SK-N-SH (cell line): ENCODE data around the gene IQCK. TPM values are rescaled to one million over a fixed set of nuclear protein-coding genes. Genes with fewer than 3 reads are reported as not detected.

ENCODE experiments used
- CTCF ChIA-PET: fragments of 300-600, 350-600 bp; formaldehyde crosslinking; extraction: SDS; loops from one replicate; lab custom pipeline; 2021; lab: Yijun Ruan, JAX
- POLR2A ChIA-PET: fragments of 350-600 bp; sonication (Branson Sonifier 250); formaldehyde crosslinking; extraction: SDS; loops from one replicate; lab custom pipeline; 2020; ENCODE audit warnings: antibody characterized with exemption, inconsistent platforms; lab: Yijun Ruan, JAX
- DNase-seq: peaks from one replicate; pipeline ENCODE4 v3.0.0; 2012
- H2AFZ ChIP-seq: fragments of 200-600 bp; sonication (generic); 2 replicates; pipeline ENCODE4 v1.8.1; 2016; ENCODE audit warnings: antibody characterized with exemption, mild to moderate bottlenecking, low read depth
- H3F3A ChIP-seq: fragments of 200-600 bp; sonication (generic); replicated peaks from 2 replicates; pipeline ENCODE3; 2016; ENCODE audit warnings: antibody characterized with exemption, mild to moderate bottlenecking; ENCODE audit not compliant: insufficient read depth
- H3K27ac ChIP-seq, 2 experiments: fragments of 200-500 bp in 1 of 2; fragments of 200-600 bp in 1 of 2; sonication (Bioruptor generic) in 1 of 2; sonication (generic), shearing (Covaris generic) in 1 of 2; 2 replicates each; pipeline versions ENCODE4 v1.5.1 to v1.6.1; 2014 to 2016; ENCODE audit warnings: low read depth in 2 of 2, inconsistent platforms in 1 of 2, low read length in 1 of 2, mild to moderate bottlenecking in 1 of 2, mixed read lengths in 1 of 2
- H3K27me3 ChIP-seq: fragments of 200-600 bp; sonication (generic), shearing (Covaris generic); 2 replicates; pipeline ENCODE4 v1.6.1; 2016; ENCODE audit warnings: mixed run types; ENCODE audit not compliant: insufficient read depth
- H3K36me3 ChIP-seq, 2 experiments: fragments of 200-500 bp in 1 of 2; fragments of 200-600 bp in 1 of 2; sonication (Bioruptor generic) in 1 of 2; sonication (generic) in 1 of 2; replicated peaks in 1 of 2; 2 replicates each; pipeline versions ENCODE3 to v1.5.1; 2014 to 2016; ENCODE audit warnings: low read length in 1 of 2, mild to moderate bottlenecking in 1 of 2; ENCODE audit not compliant: insufficient read depth in 2 of 2, control insufficient read depth in 1 of 2
- H3K4me1 ChIP-seq, 2 experiments: fragments of 200-500 bp in 1 of 2; fragments of 200-600 bp in 1 of 2; sonication (Bioruptor generic) in 1 of 2; sonication (generic), shearing (Covaris generic) in 1 of 2; 2 replicates each; pipeline versions ENCODE4 v1.5.1 to v1.6.1; 2014 to 2016; ENCODE audit warnings: low read depth in 1 of 2, low read length in 1 of 2, mixed run types in 1 of 2; ENCODE audit not compliant: insufficient read depth in 2 of 2, control insufficient read depth in 1 of 2
- H3K4me2 ChIP-seq: fragments of 200-600 bp; sonication (generic), shearing (Covaris generic); 2 replicates; pipeline ENCODE4 v1.6.1; 2017; ENCODE audit warnings: mixed run types
- H3K4me3 ChIP-seq, 2 experiments: fragments of 200-500 bp in 1 of 2; fragments of 200-600 bp in 1 of 2; sonication (Bioruptor generic) in 1 of 2; sonication (generic), shearing (Covaris generic) in 1 of 2; 2 replicates each; pipeline versions ENCODE4 v1.5.1 to v1.8.1; 2014 to 2016; ENCODE audit warnings: low read depth in 2 of 2, inconsistent platforms in 1 of 2, low read length in 1 of 2, mild to moderate bottlenecking in 1 of 2, mixed read lengths in 1 of 2, moderate library complexity in 1 of 2
- H3K79me2 ChIP-seq: fragments of 200-600 bp; sonication (generic); 2 replicates; pipeline ENCODE4 v1.8.1; 2017; ENCODE audit warnings: mild to moderate bottlenecking; ENCODE audit not compliant: insufficient read depth
- H3K9ac ChIP-seq: fragments of 200-600 bp; sonication (generic); 2 replicates; pipeline ENCODE4 v1.6.1; 2017; ENCODE audit warnings: mixed run types
- H3K9me2 ChIP-seq: fragments of 200-600 bp; sonication (generic); 2 replicates; pipeline ENCODE4 v1.6.1; 2017; ENCODE audit warnings: mixed run types
- H3K9me3 ChIP-seq: fragments of 200-600 bp; sonication (generic); 2 replicates; pipeline ENCODE4 v1.6.1; 2017; ENCODE audit warnings: mixed run types, mild to moderate bottlenecking, moderate library complexity
- H4K20me1 ChIP-seq: fragments of 200-600 bp; sonication (generic); 2 replicates; pipeline ENCODE4 v1.6.1; 2017; ENCODE audit warnings: mild to moderate bottlenecking, mixed run types; ENCODE audit not compliant: insufficient read depth
- EP300 ChIP-seq, 2 experiments: IDR thresholded peaks; 2 replicates each; pipeline versions ENCODE4 v1.4.0 to v1.6.1; 2012; ENCODE audit warnings: borderline replicate concordance in 1 of 2, low read depth in 1 of 2, low read length in 1 of 2
- EZH2phosphoT487 ChIP-seq: fragments of 200-600 bp; sonication (generic); IDR thresholded peaks from 2 replicates; pipeline ENCODE4 v1.6.1; 2017; ENCODE audit warnings: low read depth, mixed run types, mild to moderate bottlenecking, antibody characterized with exemption, moderate library complexity, borderline replicate concordance
- FOXJ3 ChIP-seq: sonication (generic); formaldehyde crosslinking; IDR thresholded peaks from 2 replicates; pipeline ENCODE4 v1.5.1; 2020; ENCODE audit warnings: mild to moderate bottlenecking, missing genetic modification reagents
- NFIC ChIP-seq: IDR thresholded peaks from 2 replicates; pipeline ENCODE4 v1.4.0; 2012; ENCODE audit warnings: borderline replicate concordance
- POLR2AphosphoS5 ChIP-seq: IDR thresholded peaks from 2 replicates; pipeline ENCODE4 v1.6.1; 2012; ENCODE audit warnings: low read depth, low read length
- RAD21 ChIP-seq: IDR thresholded peaks from 2 replicates; pipeline ENCODE4 v1.6.1; 2012; ENCODE audit warnings: mild to moderate bottlenecking, low read length
- REST ChIP-seq: IDR thresholded peaks from 2 replicates; pipeline ENCODE4 v1.6.1; 2012; ENCODE audit warnings: mild to moderate bottlenecking, low read depth, low read length, moderate library complexity
- SIN3A ChIP-seq: IDR thresholded peaks from 2 replicates; pipeline ENCODE4 v1.6.1; 2012; ENCODE audit warnings: low read depth, mild to moderate bottlenecking, low read length, moderate library complexity, borderline replicate concordance
- TAF1 ChIP-seq: IDR thresholded peaks from 2 replicates; pipeline ENCODE4 v1.6.1; 2012; ENCODE audit warnings: low read depth, mild to moderate bottlenecking, low read length, moderate library complexity, borderline replicate concordance
- YY1 ChIP-seq: IDR thresholded peaks from 2 replicates; pipeline ENCODE4 v1.4.0; 2012; ENCODE audit warnings: low read depth, mild to moderate bottlenecking
- WGBS: methylation state at CpG from one replicate; pipeline ENCODE4 v1.1.6; 2017; ENCODE audit warnings: low lambda C conversion rate; 5-methylcytosine and 5-hydroxymethylcytosine counted together
- polyA plus RNA-seq, 3 experiments: library from polyadenylated mRNA; depleted of rRNA; stranded (reverse); fragments of >200 nt; gene quantifications; 2 replicates each; pipeline ENCODE4 v1.2.3, GENCODE V29; 2012
- TF ChIP-seq, protein P1 (sequence below): IDR thresholded peaks from 2 replicates; pipeline ENCODE4 v1.4.0; 2012; ENCODE audit warnings: low read depth
- TF ChIP-seq, protein P2 (sequence below): IDR thresholded peaks from 2 replicates; pipeline ENCODE4 v1.4.0; 2012; ENCODE audit warnings: low read depth, borderline replicate concordance

IQCK gene
- polyA plus RNA-seq, 1 of the 3 experiments (the other 2 are of a cell fraction) = 7.3 TPM

DNA sequence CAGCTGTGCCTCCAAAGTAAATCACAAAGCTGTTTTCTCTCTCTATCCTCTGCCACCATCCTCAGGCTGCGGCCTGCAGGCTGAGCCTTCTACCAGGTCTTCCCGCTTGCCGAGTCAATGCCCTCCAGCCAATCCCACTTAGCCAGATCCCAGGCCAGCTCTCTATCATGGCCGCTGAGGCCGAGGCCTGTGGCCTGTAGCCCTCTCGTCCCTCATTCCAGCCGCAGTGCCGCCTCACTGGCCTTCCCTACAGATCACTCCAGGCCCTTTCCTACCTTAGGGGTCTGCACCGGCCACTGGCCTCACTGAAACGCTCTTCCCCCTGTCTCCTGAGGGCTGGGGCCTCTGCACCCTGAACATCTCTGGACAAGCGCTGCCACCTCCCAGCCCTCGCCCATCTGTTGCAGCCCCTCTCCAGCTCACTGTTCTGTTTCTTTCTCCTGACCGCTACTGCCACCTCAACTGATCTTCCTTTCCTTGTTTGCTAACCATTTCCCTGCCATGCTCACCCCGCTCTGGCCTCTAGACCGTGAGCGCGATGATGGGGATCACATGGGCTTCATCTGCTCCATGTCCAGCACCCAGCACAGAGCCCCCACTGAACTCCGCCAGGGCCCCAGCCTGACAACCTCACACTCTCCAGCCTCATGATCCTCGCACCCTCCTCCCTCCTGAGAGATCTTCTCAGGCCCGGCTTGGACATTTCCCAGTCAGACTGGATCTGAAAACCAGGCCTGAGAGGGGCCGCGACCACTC is 8.5 kb upstream of the IQCK start:
- H3K79me2 ChIP-seq = peaks cover 47% of the 10 kb centered on the region
- no peak for DNase-seq
- H4K20me1 ChIP-seq = peaks cover 29% of the 10 kb centered on the region
- no peak overlapping the region for H3K4me2 ChIP-seq
- H3K9me2 ChIP-seq = no peaks in the 10 kb centered on the region
- no peaks in the 10 kb centered on the region for H3K27me3 ChIP-seq
- H3K4me3 ChIP-seq = no peak overlapping the region
- H3K4me1 ChIP-seq = peaks cover 0 to 7% of the 10 kb centered on the region in 2 experiments; a peak in 2 of 4 replicates
- POLR2A ChIA-PET = no interaction called here
- no peak overlapping the region for H3K27ac ChIP-seq
- peaks cover 4% of the 10 kb centered on the region for H3F3A ChIP-seq
- no peaks in the 10 kb centered on the region for H3K9me3 ChIP-seq
- H2AFZ ChIP-seq = no peak overlapping the region
- peaks cover 30 to 89% of the 10 kb centered on the region in 2 experiments for H3K36me3 ChIP-seq
- 94% methylated on average over 21 of the region's 22 CpGs for WGBS
- TF ChIP-seq EP300 (IDR thresholded peaks at IDR 0.05; ENCODE audit: borderline replicate concordance in 1 of 2, low read depth in 1 of 2, low read length in 1 of 2) = no peak
- TF ChIP-seq, all 33 proteins: peak for 0
- CTCF ChIA-PET = interaction anchor here (0.6 kb wide), 1 partner anchor 16 kb away, joined by 4 read pairs; no protein-coding TSS in a partner anchor
- H3K9ac ChIP-seq = no peak overlapping the region

DNA sequence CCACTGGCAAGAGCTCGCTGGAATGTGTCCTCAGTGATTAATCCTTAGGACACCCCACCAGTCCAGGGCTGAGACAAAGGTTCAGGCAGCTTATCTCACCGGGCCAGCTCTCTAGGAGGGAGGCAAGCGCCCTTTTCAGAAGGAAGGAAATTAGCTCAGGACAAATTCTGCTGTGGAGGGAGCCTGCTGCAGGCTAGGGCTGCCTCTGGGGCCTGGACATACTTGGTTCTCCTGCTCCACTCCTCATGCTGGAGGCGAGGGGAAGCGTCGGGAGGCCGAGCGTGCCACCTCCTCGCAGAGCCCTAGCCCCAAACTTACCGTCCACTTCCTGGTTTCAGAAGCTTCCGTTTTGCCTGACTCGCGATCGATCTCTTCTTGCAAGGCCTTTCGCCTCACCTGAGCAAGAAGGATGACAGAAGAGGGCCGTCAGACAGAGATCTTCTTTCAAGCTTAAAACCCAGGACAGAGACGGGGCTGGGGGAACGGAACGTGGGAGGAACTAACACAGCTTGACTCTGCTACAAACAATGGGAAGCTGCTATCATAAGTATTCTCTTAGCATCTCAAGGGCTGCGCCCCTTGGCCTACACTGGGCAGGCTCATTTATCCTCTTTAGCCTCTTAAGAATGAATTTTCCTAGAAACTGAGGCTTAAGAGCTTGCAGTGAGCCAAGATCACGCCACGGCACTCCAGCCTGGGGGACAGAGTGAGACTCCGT is 7.7 kb upstream of the IQCK start:
- H3K27ac ChIP-seq = no peak overlapping the region
- H3K9me2 ChIP-seq = no peaks in the 10 kb centered on the region
- H2AFZ ChIP-seq = no peak overlapping the region
- H3F3A ChIP-seq = peaks cover 4% of the 10 kb centered on the region
- peaks cover 25 to 86% of the 10 kb centered on the region in 2 experiments for H3K36me3 ChIP-seq
- POLR2A ChIA-PET = no interaction called here
- H4K20me1 ChIP-seq = peaks cover 29% of the 10 kb centered on the region
- H3K4me1 ChIP-seq = no peaks in the 10 kb centered on the region; a peak in 1 of 4 replicates
- no peaks in the 10 kb centered on the region for H3K27me3 ChIP-seq
- H3K9ac ChIP-seq = no peak overlapping the region
- no peaks in the 10 kb centered on the region for H3K9me3 ChIP-seq
- no peak for DNase-seq
- TF ChIP-seq NFIC = no peak
- no peak for TF ChIP-seq RAD21
- TF ChIP-seq POLR2AphosphoS5 = no peak
- no peak for TF ChIP-seq YY1
- TF ChIP-seq SIN3A = no peak
- TF ChIP-seq TAF1 = no peak
- no peak for TF ChIP-seq EZH2phosphoT487
- H3K4me2 ChIP-seq = no peak overlapping the region
- CTCF ChIA-PET = no interaction called here
- H3K79me2 ChIP-seq = peaks cover 53% of the 10 kb centered on the region
- WGBS = 98% methylated on average over 22 of the region's 23 CpGs
- no peak overlapping the region for H3K4me3 ChIP-seq

- H3K9ac ChIP-seq = no peak overlapping the region
- no peaks in the 10 kb centered on the region for H3K27me3 ChIP-seq
- H3K79me2 ChIP-seq = peaks cover 60% of the 10 kb centered on the region
- H3K4me3 ChIP-seq = no peak overlapping the region
- no peak overlapping the region for H3K4me2 ChIP-seq
- no peaks in the 10 kb centered on the region for H3K9me2 ChIP-seq
- DNase-seq = no peak
- 91% methylated on average over 11 of the region's 13 CpGs for WGBS
- no peak overlapping the region; a peak in 1 of 4 replicates for H3K27ac ChIP-seq
- H3F3A ChIP-seq = peaks cover 4% of the 10 kb centered on the region
- H3K9me3 ChIP-seq = no peaks in the 10 kb centered on the region
- H4K20me1 ChIP-seq = peaks cover 30% of the 10 kb centered on the region
- H2AFZ ChIP-seq = no peak overlapping the region
- peaks cover 0 to 4% of the 10 kb centered on the region in 2 experiments; a peak in 1 of 4 replicates for H3K4me1 ChIP-seq
- POLR2A ChIA-PET = no interaction called here
- CTCF ChIA-PET = no interaction called here
- H3K36me3 ChIP-seq = peaks cover 19 to 79% of the 10 kb centered on the region in 2 experiments
- TF ChIP-seq, protein P1, sequence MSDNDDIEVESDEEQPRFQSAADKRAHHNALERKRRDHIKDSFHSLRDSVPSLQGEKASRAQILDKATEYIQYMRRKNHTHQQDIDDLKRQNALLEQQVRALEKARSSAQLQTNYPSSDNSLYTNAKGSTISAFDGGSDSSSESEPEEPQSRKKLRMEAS = no peak
- TF ChIP-seq SIN3A (no peak), EP300 (IDR thresholded peaks at IDR 0.05; ENCODE audit: borderline replicate concordance in 1 of 2, low read depth in 1 of 2, low read length in 1 of 2) (no peak), REST (no peak), EZH2phosphoT487 (no peak), FOXJ3 (CRISPR knock-in tag) (no peak)
- TF ChIP-seq, protein P2, sequence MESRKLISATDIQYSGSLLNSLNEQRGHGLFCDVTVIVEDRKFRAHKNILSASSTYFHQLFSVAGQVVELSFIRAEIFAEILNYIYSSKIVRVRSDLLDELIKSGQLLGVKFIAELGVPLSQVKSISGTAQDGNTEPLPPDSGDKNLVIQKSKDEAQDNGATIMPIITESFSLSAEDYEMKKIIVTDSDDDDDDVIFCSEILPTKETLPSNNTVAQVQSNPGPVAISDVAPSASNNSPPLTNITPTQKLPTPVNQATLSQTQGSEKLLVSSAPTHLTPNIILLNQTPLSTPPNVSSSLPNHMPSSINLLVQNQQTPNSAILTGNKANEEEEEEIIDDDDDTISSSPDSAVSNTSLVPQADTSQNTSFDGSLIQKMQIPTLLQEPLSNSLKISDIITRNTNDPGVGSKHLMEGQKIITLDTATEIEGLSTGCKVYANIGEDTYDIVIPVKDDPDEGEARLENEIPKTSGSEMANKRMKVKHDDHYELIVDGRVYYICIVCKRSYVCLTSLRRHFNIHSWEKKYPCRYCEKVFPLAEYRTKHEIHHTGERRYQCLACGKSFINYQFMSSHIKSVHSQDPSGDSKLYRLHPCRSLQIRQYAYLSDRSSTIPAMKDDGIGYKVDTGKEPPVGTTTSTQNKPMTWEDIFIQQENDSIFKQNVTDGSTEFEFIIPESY = no peak
Measured at GRCh38 chr16:19710991-19711545, 7.0 kb upstream of the IQCK start.
